GM12875 (cell line): Measurements from ENCODE around the gene SINHCAF.

Experiments used
- H3K4me3 ChIP-seq: one replicate; pipeline ENCODE4 v1.5.1; 2011; ENCODE audit warnings: low read depth, low read length, control low read depth
- CTCF ChIP-seq: IDR thresholded peaks from 2 replicates; pipeline ENCODE4 v1.5.1; 2011; ENCODE audit warnings: low read depth, mild to moderate bottlenecking, control low read depth, inconsistent platforms, low read length, moderate library complexity, borderline replicate concordance; ENCODE audit not compliant: insufficient read depth

The SINHCAF gene

GRCh38 chr12:31363831-31364230 lies 37.9 kb upstream of the SINHCAF start:
- H3K4me3 ChIP-seq: no peak overlapping the region
- no peak for TF ChIP-seq CTCF

DNA sequence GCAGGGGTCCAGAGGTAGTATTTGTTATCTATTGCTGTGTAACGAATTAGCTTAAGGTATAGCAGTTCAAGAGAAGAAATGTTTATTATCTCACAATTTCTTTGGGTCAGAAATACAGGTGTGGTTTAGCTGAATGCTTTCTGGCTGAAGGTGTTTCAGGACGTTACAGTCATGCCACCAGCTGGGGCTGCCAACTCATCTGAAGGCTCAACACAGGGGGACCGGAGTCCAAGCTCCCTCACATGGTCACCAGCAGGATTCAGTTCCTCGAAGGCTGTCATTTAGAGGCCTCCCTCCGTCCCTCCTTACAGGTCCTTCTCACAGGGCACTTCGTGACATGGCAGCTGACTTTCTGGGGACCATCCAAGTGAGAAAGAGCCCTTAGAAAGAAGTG lies 37.5 kb upstream of the SINHCAF start:
- H3K4me3 ChIP-seq: no peak overlapping the region
- no peak for TF ChIP-seq CTCF

- peak overlapping the region; percentile 11 for H3K4me3 ChIP-seq
- TF ChIP-seq CTCF: no peak
Observed at GRCh38 chr12:31362759-31363415, 36.9 kb upstream of the SINHCAF start.

DNA sequence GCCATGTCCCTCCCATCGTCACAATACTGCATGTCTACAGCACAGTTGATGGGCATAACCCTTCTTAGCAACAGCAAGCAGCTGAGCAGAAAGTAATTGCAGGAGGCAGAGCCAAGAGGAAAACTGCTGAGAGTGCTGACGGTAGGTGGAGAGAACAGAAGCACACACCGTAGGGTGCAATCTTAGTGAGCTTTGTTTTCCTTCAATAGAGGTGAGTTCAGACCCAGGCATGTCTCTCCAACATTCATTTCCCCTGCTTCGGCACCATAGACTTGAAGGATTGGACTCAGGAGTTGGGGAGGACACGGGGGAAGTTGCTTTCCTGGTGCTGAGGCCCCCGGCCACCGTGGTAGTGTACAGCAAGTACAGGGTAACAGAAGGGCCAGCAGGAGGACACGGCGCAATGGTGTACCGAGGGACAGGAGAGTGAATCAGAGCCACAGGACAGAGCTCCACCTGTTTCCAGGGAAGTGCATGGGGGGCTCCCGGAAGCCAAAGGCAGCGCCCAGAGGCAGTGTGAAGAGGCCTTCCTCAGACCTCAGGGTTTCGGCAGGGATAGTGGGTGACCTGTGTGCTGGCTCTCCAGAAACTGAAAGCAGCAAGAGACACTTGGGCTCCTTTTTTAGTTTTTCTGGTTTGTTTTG lies 36.3 kb upstream of the SINHCAF start:
- TF ChIP-seq CTCF: no peak
- H3K4me3 ChIP-seq: no peak overlapping the region

GRCh38 chr12:31361730-31362114 lies 35.8 kb upstream of the SINHCAF start:
- H3K4me3 ChIP-seq: no peak overlapping the region
- no peak for TF ChIP-seq CTCF

DNA sequence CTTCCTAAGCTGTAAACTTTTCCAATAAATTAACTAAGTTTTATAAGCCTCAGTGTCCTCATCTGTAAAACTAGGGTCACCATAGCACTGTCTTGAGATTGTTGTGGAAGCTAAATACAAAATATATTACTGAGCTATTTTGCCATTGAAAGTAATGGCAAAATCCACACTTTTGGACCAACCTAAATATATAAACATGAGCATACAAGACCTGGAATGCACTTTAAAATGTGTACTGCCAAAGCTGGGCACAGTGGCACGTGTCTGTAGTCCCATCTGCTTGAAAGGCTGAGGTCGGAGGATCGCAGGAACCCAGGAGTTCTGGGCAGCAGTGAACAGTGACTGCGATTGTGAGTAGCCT lies 29.8 kb upstream of the SINHCAF start:
- TF ChIP-seq CTCF: no peak

More for the DNA sequence above, 29.8 kb upstream of the SINHCAF start:
- no peak overlapping the region for H3K4me3 ChIP-seq
